ENCODE data around the gene IGLON5.

The IGLON5 gene

DNA sequence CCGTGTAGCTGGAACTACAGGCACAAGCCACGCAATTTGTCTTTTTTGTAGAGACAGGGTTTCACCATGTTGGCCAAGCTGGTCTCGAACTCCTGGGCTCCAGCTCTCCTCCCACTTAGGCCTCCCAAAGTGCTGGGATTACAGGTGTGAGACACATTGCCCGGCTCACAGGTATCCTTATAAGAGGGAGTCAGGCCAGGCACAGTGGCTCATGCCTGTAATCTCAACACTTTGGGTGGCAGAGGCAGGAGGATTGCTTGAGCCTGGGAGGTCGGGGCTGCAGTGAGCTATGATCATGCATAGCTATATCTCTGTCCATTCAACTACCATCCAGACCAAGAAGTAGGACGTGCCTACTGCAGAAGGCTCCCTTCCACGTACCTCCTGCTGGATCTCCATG, 10.2 kb upstream of the IGLON5 start:
- ATAC-seq, result no peak

DNA sequence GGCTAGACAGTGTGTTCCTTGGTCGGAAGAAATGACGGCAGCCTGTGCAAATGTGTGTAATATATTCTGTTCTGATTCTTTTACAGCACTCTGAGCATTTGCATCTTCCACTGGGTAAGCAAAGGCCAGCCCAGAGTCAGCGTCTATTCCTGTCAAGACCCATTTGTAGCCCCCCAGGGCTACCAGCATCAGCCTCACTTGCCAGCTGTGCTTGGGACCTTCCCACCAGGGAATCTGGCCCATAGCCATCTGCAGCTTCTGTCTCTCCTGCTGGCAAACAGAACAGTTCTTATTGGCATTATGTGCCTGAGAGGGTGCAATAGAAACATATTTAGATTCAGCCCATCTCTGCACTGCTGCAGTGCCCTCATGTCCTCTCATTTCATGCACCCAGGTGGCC, 6.0 kb upstream of the IGLON5 start:
- ATAC-seq, result no peak
- TF ChIP-seq ARNTL (CRISPR knock-in tag; IDR thresholded peaks at IDR 0.05; ENCODE audit: borderline replicate concordance, low read depth) (no peak), TCF4 (CRISPR knock-in tag; IDR thresholded peaks at IDR 0.05; ENCODE audit: borderline replicate concordance) (no peak), ZNF565 (CRISPR knock-in tag; conservative IDR thresholded peaks at IDR 0.05; ENCODE audit: low read depth) (no peak), CSDC2 (CRISPR knock-in tag; IDR thresholded peaks at IDR 0.05) (no peak)

More for the DNA sequence above, 10.2 kb upstream of the IGLON5 start:
- no peak for TF ChIP-seq PPARA (CRISPR knock-in tag; IDR thresholded peaks at IDR 0.05; ENCODE audit: borderline replicate concordance)
- no peak for TF ChIP-seq BACH2 (CRISPR knock-in tag; IDR thresholded peaks at IDR 0.05; ENCODE audit: borderline replicate concordance)
- TF ChIP-seq, protein P1, sequence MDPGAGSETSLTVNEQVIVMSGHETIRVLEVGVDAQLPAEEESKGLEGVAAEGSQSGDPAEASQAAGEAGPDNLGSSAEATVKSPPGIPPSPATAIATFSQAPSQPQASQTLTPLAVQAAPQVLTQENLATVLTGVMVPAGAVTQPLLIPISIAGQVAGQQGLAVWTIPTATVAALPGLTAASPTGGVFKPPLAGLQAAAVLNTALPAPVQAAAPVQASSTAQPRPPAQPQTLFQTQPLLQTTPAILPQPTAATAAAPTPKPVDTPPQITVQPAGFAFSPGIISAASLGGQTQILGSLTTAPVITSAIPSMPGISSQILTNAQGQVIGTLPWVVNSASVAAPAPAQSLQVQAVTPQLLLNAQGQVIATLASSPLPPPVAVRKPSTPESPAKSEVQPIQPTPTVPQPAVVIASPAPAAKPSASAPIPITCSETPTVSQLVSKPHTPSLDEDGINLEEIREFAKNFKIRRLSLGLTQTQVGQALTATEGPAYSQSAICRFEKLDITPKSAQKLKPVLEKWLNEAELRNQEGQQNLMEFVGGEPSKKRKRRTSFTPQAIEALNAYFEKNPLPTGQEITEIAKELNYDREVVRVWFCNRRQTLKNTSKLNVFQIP (CRISPR knock-in tag; IDR thresholded peaks at IDR 0.05; ENCODE audit: borderline replicate concordance, low read depth), result no peak
- TF ChIP-seq, protein P2, sequence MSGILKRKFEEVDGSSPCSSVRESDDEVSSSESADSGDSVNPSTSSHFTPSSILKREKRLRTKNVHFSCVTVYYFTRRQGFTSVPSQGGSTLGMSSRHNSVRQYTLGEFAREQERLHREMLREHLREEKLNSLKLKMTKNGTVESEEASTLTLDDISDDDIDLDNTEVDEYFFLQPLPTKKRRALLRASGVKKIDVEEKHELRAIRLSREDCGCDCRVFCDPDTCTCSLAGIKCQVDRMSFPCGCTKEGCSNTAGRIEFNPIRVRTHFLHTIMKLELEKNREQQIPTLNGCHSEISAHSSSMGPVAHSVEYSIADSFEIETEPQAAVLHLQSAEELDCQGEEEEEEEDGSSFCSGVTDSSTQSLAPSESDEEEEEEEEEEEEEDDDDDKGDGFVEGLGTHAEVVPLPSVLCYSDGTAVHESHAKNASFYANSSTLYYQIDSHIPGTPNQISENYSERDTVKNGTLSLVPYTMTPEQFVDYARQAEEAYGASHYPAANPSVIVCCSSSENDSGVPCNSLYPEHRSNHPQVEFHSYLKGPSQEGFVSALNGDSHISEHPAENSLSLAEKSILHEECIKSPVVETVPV (CRISPR knock-in tag; IDR thresholded peaks at IDR 0.05), result no peak

DNA sequence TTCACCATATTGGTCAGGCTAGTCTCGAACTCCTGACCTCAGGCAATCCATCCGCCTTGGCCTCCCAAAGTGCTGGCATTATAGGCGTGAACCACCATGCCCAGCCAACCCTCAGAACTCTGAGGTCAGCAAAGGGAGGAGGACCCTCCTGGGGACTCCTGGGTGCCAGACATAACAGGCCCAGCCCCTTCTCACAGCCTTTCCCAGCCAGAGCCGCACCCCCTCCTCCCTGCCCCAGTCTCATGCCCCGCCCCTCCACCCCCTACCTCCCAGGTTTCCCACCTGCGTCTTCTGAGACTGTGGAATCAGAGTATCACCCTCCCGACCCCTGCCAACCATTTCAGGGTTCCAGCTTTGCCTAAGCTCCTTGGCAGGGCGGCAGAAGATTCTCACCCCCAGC, 5.2 kb downstream of the IGLON5 start:
- no peak for ATAC-seq
- TF ChIP-seq ISL1 (CRISPR knock-in tag; IDR thresholded peaks at IDR 0.05) (no peak), TCF4 (CRISPR knock-in tag; IDR thresholded peaks at IDR 0.05; ENCODE audit: borderline replicate concordance) (no peak), OSR1 (CRISPR knock-in tag; IDR thresholded peaks at IDR 0.05) (no peak), PPARA (CRISPR knock-in tag; IDR thresholded peaks at IDR 0.05; ENCODE audit: borderline replicate concordance) (no peak), SNAI2 (CRISPR knock-in tag; IDR thresholded peaks at IDR 0.05) (no peak), ZNF70 (CRISPR knock-in tag; IDR thresholded peaks at IDR 0.05) (no peak), ZNF565 (CRISPR knock-in tag; conservative IDR thresholded peaks at IDR 0.05; ENCODE audit: low read depth) (no peak), ZC3H10 (CRISPR knock-in tag; IDR thresholded peaks at IDR 0.05) (no peak)
- TF ChIP-seq, protein P2 (CRISPR knock-in tag; IDR thresholded peaks at IDR 0.05), result no peak
- TF ChIP-seq, protein P1 (CRISPR knock-in tag; IDR thresholded peaks at IDR 0.05; ENCODE audit: borderline replicate concordance, low read depth), result no peak

DNA sequence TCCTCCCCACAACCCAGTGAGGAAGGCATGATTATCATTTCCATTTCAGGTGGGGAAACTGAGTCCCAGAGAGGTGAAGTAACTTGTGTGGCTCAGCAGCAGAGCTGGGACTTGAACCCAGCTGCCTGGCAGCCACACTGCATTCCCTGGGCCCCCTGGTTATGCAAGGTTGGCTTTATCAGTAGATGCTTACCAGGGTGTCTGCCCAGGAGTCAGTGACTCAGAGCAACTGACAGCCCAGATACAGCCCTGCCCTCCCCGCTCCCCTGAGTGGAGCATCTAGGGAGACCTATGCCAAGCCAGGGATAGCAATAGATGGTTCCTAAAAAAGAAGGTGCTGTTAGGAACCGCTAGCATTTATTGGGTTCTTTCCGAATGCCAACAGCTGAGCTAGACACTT, 5.9 kb downstream of the IGLON5 start:
- ATAC-seq, result no peak
- TF ChIP-seq ZNF565 (CRISPR knock-in tag; conservative IDR thresholded peaks at IDR 0.05; ENCODE audit: low read depth) (no peak), SNAI2 (CRISPR knock-in tag; IDR thresholded peaks at IDR 0.05) (no peak), PPARA (CRISPR knock-in tag; IDR thresholded peaks at IDR 0.05; ENCODE audit: borderline replicate concordance) (no peak), ZNF70 (CRISPR knock-in tag; IDR thresholded peaks at IDR 0.05) (no peak), ISL1 (CRISPR knock-in tag; IDR thresholded peaks at IDR 0.05) (no peak), RARB (CRISPR knock-in tag; IDR thresholded peaks at IDR 0.05) (no peak), TCF4 (CRISPR knock-in tag; IDR thresholded peaks at IDR 0.05; ENCODE audit: borderline replicate concordance) (no peak), ZNF8 (CRISPR knock-in tag; IDR thresholded peaks at IDR 0.05) (no peak), ZFP3 (CRISPR knock-in tag; IDR thresholded peaks at IDR 0.05) (no peak)
- TF ChIP-seq, protein P3, sequence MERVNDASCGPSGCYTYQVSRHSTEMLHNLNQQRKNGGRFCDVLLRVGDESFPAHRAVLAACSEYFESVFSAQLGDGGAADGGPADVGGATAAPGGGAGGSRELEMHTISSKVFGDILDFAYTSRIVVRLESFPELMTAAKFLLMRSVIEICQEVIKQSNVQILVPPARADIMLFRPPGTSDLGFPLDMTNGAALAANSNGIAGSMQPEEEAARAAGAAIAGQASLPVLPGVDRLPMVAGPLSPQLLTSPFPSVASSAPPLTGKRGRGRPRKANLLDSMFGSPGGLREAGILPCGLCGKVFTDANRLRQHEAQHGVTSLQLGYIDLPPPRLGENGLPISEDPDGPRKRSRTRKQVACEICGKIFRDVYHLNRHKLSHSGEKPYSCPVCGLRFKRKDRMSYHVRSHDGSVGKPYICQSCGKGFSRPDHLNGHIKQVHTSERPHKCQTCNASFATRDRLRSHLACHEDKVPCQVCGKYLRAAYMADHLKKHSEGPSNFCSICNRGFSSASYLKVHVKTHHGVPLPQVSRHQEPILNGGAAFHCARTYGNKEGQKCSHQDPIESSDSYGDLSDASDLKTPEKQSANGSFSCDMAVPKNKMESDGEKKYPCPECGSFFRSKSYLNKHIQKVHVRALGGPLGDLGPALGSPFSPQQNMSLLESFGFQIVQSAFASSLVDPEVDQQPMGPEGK (CRISPR knock-in tag; IDR thresholded peaks at IDR 0.05; ENCODE audit: borderline replicate concordance), result no peak
- TF ChIP-seq, protein P4, sequence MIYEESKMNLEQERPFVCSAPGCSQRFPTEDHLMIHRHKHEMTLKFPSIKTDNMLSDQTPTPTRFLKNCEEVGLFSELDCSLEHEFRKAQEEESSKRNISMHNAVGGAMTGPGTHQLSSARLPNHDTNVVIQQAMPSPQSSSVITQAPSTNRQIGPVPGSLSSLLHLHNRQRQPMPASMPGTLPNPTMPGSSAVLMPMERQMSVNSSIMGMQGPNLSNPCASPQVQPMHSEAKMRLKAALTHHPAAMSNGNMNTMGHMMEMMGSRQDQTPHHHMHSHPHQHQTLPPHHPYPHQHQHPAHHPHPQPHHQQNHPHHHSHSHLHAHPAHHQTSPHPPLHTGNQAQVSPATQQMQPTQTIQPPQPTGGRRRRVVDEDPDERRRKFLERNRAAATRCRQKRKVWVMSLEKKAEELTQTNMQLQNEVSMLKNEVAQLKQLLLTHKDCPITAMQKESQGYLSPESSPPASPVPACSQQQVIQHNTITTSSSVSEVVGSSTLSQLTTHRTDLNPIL (CRISPR knock-in tag; IDR thresholded peaks at IDR 0.05; ENCODE audit: low read depth), result no peak
- TF ChIP-seq, protein P1 (CRISPR knock-in tag; IDR thresholded peaks at IDR 0.05; ENCODE audit: borderline replicate concordance, low read depth), result no peak
- TF ChIP-seq, protein P2 (CRISPR knock-in tag; IDR thresholded peaks at IDR 0.05), result no peak

Measured in SK-N-SH treated with all-trans-retinoic acid at 6 μM for 48 hours (cell line).